Right lobe of liver (tissue), 6 donors: ENCODE measurements around the gene SEMA4C. TPM values are rescaled to one million over a fixed set of nuclear protein-coding genes. Genes with fewer than 3 reads are reported as not detected.

Experiments used
- ATAC-seq, 4 donors: fragments of 200-7000 bp; cut with Tn5 transposase; one replicate each; pipeline ENCODE4 v1.9.1; 2020; ENCODE audit warnings: mild to moderate bottlenecking in 4 of 4, moderate library complexity in 4 of 4
- DNase-seq, 3 donors: peaks; one replicate each; pipeline ENCODE4 v3.0.0-alpha.2; 2020
- H3K27ac ChIP-seq, 3 donors: fragments of 200-600 bp; one replicate each; pipeline ENCODE4 v1.8.0; 2022
- H3K27me3 ChIP-seq, 2 donors: fragments of 200-600 bp; one replicate each; pipeline ENCODE4 v1.8.0; 2022
- H3K36me3 ChIP-seq, 4 donors: fragments of 200-600 bp; sonication (generic) in 1 of 4; one replicate each; pipeline versions ENCODE4 v1.5.1 to v1.8.0; 2017 to 2022; ENCODE audit warnings: control low read depth in 1 of 4
- H3K4me1 ChIP-seq, 4 donors: fragments of 200-600 bp; sonication (generic) in 1 of 4; one replicate each; pipeline versions ENCODE4 v1.5.1 to v1.8.0; 2017 to 2022; ENCODE audit warnings: control low read depth in 1 of 4
- H3K4me3 ChIP-seq, 3 donors: fragments of 200-600 bp; one replicate each; pipeline ENCODE4 v1.8.0; 2022
- H3K9me3 ChIP-seq, 4 donors: fragments of 200-600 bp; sonication (generic) in 1 of 4; one replicate each; pipeline versions ENCODE4 v1.5.1 to v1.8.0; 2017 to 2022; ENCODE audit warnings: control low read depth in 1 of 4
- CTCF ChIP-seq, 4 donors: fragments of 200-600 bp in 3 of 4; fragments of 450-650 bp in 1 of 4; IDR thresholded peaks; one replicate each; pipeline versions ENCODE4 v1.5.1 to v1.8.0; 2016 to 2022; ENCODE audit warnings: antibody characterized with exemption in 4 of 4, mild to moderate bottlenecking in 2 of 4
- POLR2A ChIP-seq: fragments of 450-650 bp; IDR thresholded peaks from one replicate; pipeline ENCODE4 v1.6.1; 2017; ENCODE audit warnings: antibody characterized with exemption, mild to moderate bottlenecking
- WGBS: methylation state at CpG from one replicate; pipeline ENCODE4 v1.1.6; 2018; ENCODE audit warnings: low coverage, low lambda C conversion rate; ENCODE audit not compliant: insufficient coverage; ENCODE audit errors: missing lambda C conversion rate; 5-methylcytosine and 5-hydroxymethylcytosine counted together
- intact Hi-C, 2 donors: fragments of 100-400 bp; cut with DNase I; formaldehyde crosslinking; loops; one replicate each; pipeline versions ENCODE4 v1.11.2 to v1.14.1; 2022
- total RNA-seq, 6 experiments: library from RNA; depleted of rRNA in 2 of 6; stranded (reverse); fragments of >200 nt in 2 of 6; fragmentation: NEBNext Ultra II Directional in 3 of 6; extraction: Animal tissue kit (Norgen Biotek cat#: 25700) in 3 of 6; gene quantifications; one replicate each; pipeline versions ENCODE4 v1.1.0 to v1.2.4, GENCODE V29; 2016 to 2023
- donor health status: DM: no; HTN: yes; CAD: no.
- donor health status: DM: no; HTN: no; CAD: no.
- donor health status: DM: no; HTN: no; CAD: no.
- donor health status: DM: no; HTN: yes; CAD: no.
- donor health status: DM: no; HTN: yes; CAD: no.

Gene SEMA4C
- total RNA-seq, 6 experiments from 2014 or later = 11.9 to 18.9 (median 12.6) TPM

GRCh38 chr2:96870626-96871255, 861 bp upstream of the SEMA4C start:
- WGBS = 34% methylated on average over 5 of the region's 13 CpGs
- no peak for ATAC-seq
- Histone ChIP-seq H3K4me1 (peaks cover 0 to 30% (median 9%) of the 10 kb centered on the region in 4 donors), H3K27ac (peak overlapping the region; percentile 92 to 96 (median 94)), H3K36me3 (peaks cover 0 to 7% (median 2%) of the 10 kb centered on the region in 4 donors), H3K27me3 (no peaks in the 10 kb centered on the region), H3K4me3 (peak overlapping the region; percentile 80 to 98 (median 97)), H3K9me3 (no peaks in the 10 kb centered on the region)
- intact Hi-C loops = no loop called here
- no peak for DNase-seq
- TF ChIP-seq POLR2A = no peak
- TF ChIP-seq CTCF (IDR thresholded peaks at IDR 0.05) = no peak

- peak overlapping the region; percentile 92 to 96 (median 94) for H3K27ac ChIP-seq
- peaks cover 0 to 36% (median 9%) of the 10 kb centered on the region in 4 donors for H3K4me1 ChIP-seq
- peak; percentile 31 to 48 (median 40) for ATAC-seq
- peak overlapping the region; percentile 80 to 98 (median 97) for H3K4me3 ChIP-seq
- H3K36me3 ChIP-seq = peaks cover 0 to 19% (median 9%) of the 10 kb centered on the region in 4 donors
- DNase-seq = peak; percentile 79 to 87 (median 81)
- H3K27me3 ChIP-seq = no peaks in the 10 kb centered on the region
- peak in 2 of 4 donors; percentile 1 to 7 for TF ChIP-seq CTCF (IDR thresholded peaks at IDR 0.05)
- TF ChIP-seq POLR2A = no peak
- intact Hi-C loops = loop anchor here in 1 of 2 donors (10.0 kb wide), 1 partner anchor 55 kb away; the partner anchor contains the start of gene CNNM3
- no peaks in the 10 kb centered on the region for H3K9me3 ChIP-seq
- WGBS = no CpG with 5 or more reads among the region's 64 CpGs
Observed at GRCh38 chr2:96869281-96869821, 529 bp downstream of the SEMA4C start.

GRCh38 chr2:96868555-96869280, 1.2 kb downstream of the SEMA4C start:
- peaks cover 0 to 42% (median 9%) of the 10 kb centered on the region in 4 donors for H3K4me1 ChIP-seq

More at GRCh38 chr2:96868555-96869280, 1.2 kb downstream of the SEMA4C start:
- intact Hi-C loops = loop anchor here in 1 of 2 donors (10.0 kb wide), 1 partner anchor 54 kb away; the partner anchor contains the start of gene CNNM3
- H3K27ac ChIP-seq = peak overlapping the region; percentile 92 to 96 (median 94)
- DNase-seq (peak; percentile 90 to 91 (median 90)), ATAC-seq (peak; percentile 70 to 78 (median 77))
- H3K9me3 ChIP-seq = no peaks in the 10 kb centered on the region
- TF ChIP-seq POLR2A (peak; percentile 81), CTCF (IDR thresholded peaks at IDR 0.05) (peak; percentile 58 to 72 (median 68))
- WGBS = no CpG with 5 or more reads among the region's 76 CpGs
- H3K4me3 ChIP-seq = peak overlapping the region; percentile 80 to 98 (median 97)
- no peaks in the 10 kb centered on the region for H3K27me3 ChIP-seq
- H3K36me3 ChIP-seq = peaks cover 0 to 24% (median 14%) of the 10 kb centered on the region in 4 donors
